Islet of Langerhans (tissue), 1 donor: ENCODE measurements around the gene NDFIP1.
A peak's percentile ranks its signal among the peaks of the same experiment; 100 is the strongest.

Source experiments
- FAIRE-seq: peaks from one replicate; lab custom pipeline; 2011; peaks lifted over from hg19 to GRCh38; lab: Jason Lieb, UNC

The NDFIP1 gene

GRCh38 chr5:142091922-142092321 is 16.7 kb upstream of the NDFIP1 start:
- no peak for FAIRE-seq

- FAIRE-seq = no peak
Observed at GRCh38 chr5:142095035-142095434, 13.5 kb upstream of the NDFIP1 start.

GRCh38 chr5:142095651-142096330 is 12.8 kb upstream of the NDFIP1 start:
- no peak for FAIRE-seq

GRCh38 chr5:142096382-142096781 is 12.2 kb upstream of the NDFIP1 start:
- no peak for FAIRE-seq

GRCh38 chr5:142097681-142098080 is 10.9 kb upstream of the NDFIP1 start:
- no peak for FAIRE-seq

GRCh38 chr5:142098275-142098674 is 10.3 kb upstream of the NDFIP1 start:
- no peak for FAIRE-seq

- no peak for FAIRE-seq
Observed at GRCh38 chr5:142098931-142099330, 9.6 kb upstream of the NDFIP1 start.

GRCh38 chr5:142100307-142100706 is 8.3 kb upstream of the NDFIP1 start:
- no peak for FAIRE-seq

- no peak for FAIRE-seq
Observed at GRCh38 chr5:142102980-142103740, 5.4 kb upstream of the NDFIP1 start.

GRCh38 chr5:142104491-142104890 is 4.1 kb upstream of the NDFIP1 start:
- no peak for FAIRE-seq

- FAIRE-seq = no peak
Observed at GRCh38 chr5:142106061-142106460, 2.5 kb upstream of the NDFIP1 start.

GRCh38 chr5:142107036-142107735 is 1.4 kb upstream of the NDFIP1 start:
- FAIRE-seq = no peak

GRCh38 chr5:142107736-142108431 is 695 bp upstream of the NDFIP1 start:
- no peak for FAIRE-seq

- FAIRE-seq = no peak
Observed at GRCh38 chr5:142109331-142110045, 909 bp downstream of the NDFIP1 start.

- FAIRE-seq = peak; percentile 17
Observed at GRCh38 chr5:142110046-142110531, 1.5 kb downstream of the NDFIP1 start.

- no peak for FAIRE-seq
Observed at GRCh38 chr5:142110988-142111687, 2.6 kb downstream of the NDFIP1 start.

- no peak for FAIRE-seq
Observed at GRCh38 chr5:142114687-142115086, 6.1 kb downstream of the NDFIP1 start.

- FAIRE-seq = no peak
Observed at GRCh38 chr5:142115937-142116614, 7.5 kb downstream of the NDFIP1 start.

GRCh38 chr5:142117579-142118151 is 9.1 kb downstream of the NDFIP1 start:
- FAIRE-seq = no peak

GRCh38 chr5:142118155-142118686 is 9.6 kb downstream of the NDFIP1 start:
- FAIRE-seq = no peak
